Gastroesophageal sphincter (tissue), 3 donors: Measurements from ENCODE around the gene AGL.

Experiments
- CTCF ChIP-seq, 4 experiments: fragments of 200-600 bp in 2 of 4; fragments of 450-650 bp in 2 of 4; sonication (generic) in 1 of 4; IDR thresholded peaks; one replicate each; pipeline ENCODE4 v1.5.1; 2017 to 2019; ENCODE audit warnings: antibody characterized with exemption in 4 of 4, mild to moderate bottlenecking in 2 of 4, moderate library complexity in 2 of 4
- POLR2A ChIP-seq, 2 donors: fragments of 450-650 bp; IDR thresholded peaks; one replicate each; pipeline ENCODE4 v1.6.1; 2017; ENCODE audit warnings: antibody characterized with exemption in 2 of 2, mild to moderate bottlenecking in 2 of 2, moderate library complexity in 1 of 2
- POLR2AphosphoS5 ChIP-seq: sonication (generic); formaldehyde crosslinking; IDR thresholded peaks from one replicate; pipeline ENCODE4 v1.6.1; 2017; ENCODE audit warnings: antibody characterized with exemption

- TF ChIP-seq CTCF (IDR thresholded peaks at IDR 0.05) = no peak
- TF ChIP-seq POLR2AphosphoS5 = no peak
- TF ChIP-seq POLR2A (IDR thresholded peaks at IDR 0.05) = no peak
These were observed 29.6 kb upstream of the AGL start for GRCh38 chr1:99820546-99820945.
